ENCODE results near the gene SURF2.

SURF2 gene

GRCh38 chr9:133335924-133336811 lies 20.2 kb upstream of the SURF2 start, which contains the start of gene SURF6:
Gene SURF6 (minus strand): TSS chr9:133336188. CDS start chr9:133336132, 56 bp downstream.
- Histone ChIP-seq H3K27me3 (ENCODE audit: control insufficient read depth in 2 of 2, insufficient read depth in 2 of 2, low read length in 2 of 2) (no peaks in the 10 kb centered on the region), H3K9ac (ENCODE audit: low read depth in 1 of 2, low read length in 2 of 2) (peak within 1 kb of the TSS; percentile 64 to 77), H3K27ac (ENCODE audit: low read depth in 2 of 2, low read length in 2 of 2) (peak within 1 kb of the TSS; percentile 66 to 85), H3K4me1 (ENCODE audit: control insufficient read depth in 2 of 2, insufficient read depth in 2 of 2, low read length in 2 of 2) (peaks cover 22 to 25% of the 10 kb centered on the region in 2 donors), H3K9me3 (ENCODE audit: control insufficient read depth in 2 of 2, low read length in 2 of 2) (no peaks in the 10 kb centered on the region), H3K4me3 (ENCODE audit: low read length in 2 of 2) (peak within 1 kb of the TSS; percentile 85 to 88), H3K36me3 (ENCODE audit: control insufficient read depth in 2 of 2, insufficient read depth in 2 of 2, low read length in 2 of 2) (peaks cover 29 to 42% of the 10 kb centered on the region in 2 donors)

- Histone ChIP-seq H3K4me3 (ENCODE audit: low read length in 2 of 2) (no peak overlapping the region), H3K36me3 (ENCODE audit: control insufficient read depth in 2 of 2, insufficient read depth in 2 of 2, low read length in 2 of 2) (peaks cover 17 to 41% of the 10 kb centered on the region in 2 donors), H3K27ac (ENCODE audit: low read depth in 2 of 2, low read length in 2 of 2) (no peak overlapping the region), H3K4me1 (ENCODE audit: control insufficient read depth in 2 of 2, insufficient read depth in 2 of 2, low read length in 2 of 2) (peaks cover 7 to 14% of the 10 kb centered on the region in 2 donors), H3K27me3 (ENCODE audit: control insufficient read depth in 2 of 2, insufficient read depth in 2 of 2, low read length in 2 of 2) (no peaks in the 10 kb centered on the region), H3K9me3 (ENCODE audit: control insufficient read depth in 2 of 2, low read length in 2 of 2) (no peaks in the 10 kb centered on the region), H3K9ac (ENCODE audit: low read depth in 1 of 2, low read length in 2 of 2) (no peak overlapping the region)
Measured at GRCh38 chr9:133339641-133340040, 16.7 kb upstream of the SURF2 start.

- Histone ChIP-seq H3K36me3 (ENCODE audit: control insufficient read depth in 2 of 2, insufficient read depth in 2 of 2, low read length in 2 of 2) (peaks cover 23 to 47% of the 10 kb centered on the region in 2 donors), H3K9me3 (ENCODE audit: control insufficient read depth in 2 of 2, low read length in 2 of 2) (no peaks in the 10 kb centered on the region), H3K4me3 (ENCODE audit: low read length in 2 of 2) (no peak overlapping the region), H3K27me3 (ENCODE audit: control insufficient read depth in 2 of 2, insufficient read depth in 2 of 2, low read length in 2 of 2) (no peaks in the 10 kb centered on the region), H3K27ac (ENCODE audit: low read depth in 2 of 2, low read length in 2 of 2) (no peak overlapping the region), H3K4me1 (ENCODE audit: control insufficient read depth in 2 of 2, insufficient read depth in 2 of 2, low read length in 2 of 2) (peaks cover 5 to 11% of the 10 kb centered on the region in 2 donors), H3K9ac (ENCODE audit: low read depth in 1 of 2, low read length in 2 of 2) (no peak overlapping the region)
Measured at GRCh38 chr9:133340256-133340655, 16.1 kb upstream of the SURF2 start.

GRCh38 chr9:133340916-133341315 lies 15.4 kb upstream of the SURF2 start:
- Histone ChIP-seq H3K4me1 (ENCODE audit: control insufficient read depth in 2 of 2, insufficient read depth in 2 of 2, low read length in 2 of 2) (peaks cover 5 to 11% of the 10 kb centered on the region in 2 donors), H3K27ac (ENCODE audit: low read depth in 2 of 2, low read length in 2 of 2) (peak overlapping the region in 1 of 2 donors; percentile 43), H3K9me3 (ENCODE audit: control insufficient read depth in 2 of 2, low read length in 2 of 2) (no peaks in the 10 kb centered on the region), H3K27me3 (ENCODE audit: control insufficient read depth in 2 of 2, insufficient read depth in 2 of 2, low read length in 2 of 2) (no peaks in the 10 kb centered on the region), H3K9ac (ENCODE audit: low read depth in 1 of 2, low read length in 2 of 2) (no peak overlapping the region), H3K4me3 (ENCODE audit: low read length in 2 of 2) (peak overlapping the region in 1 of 2 donors; percentile 13), H3K36me3 (ENCODE audit: control insufficient read depth in 2 of 2, insufficient read depth in 2 of 2, low read length in 2 of 2) (peaks cover 26 to 54% of the 10 kb centered on the region in 2 donors)

- no peak overlapping the region for H3K4me3 ChIP-seq (ENCODE audit: low read length in 2 of 2)
- peaks cover 6 to 10% of the 10 kb centered on the region in 2 donors for H3K4me1 ChIP-seq (ENCODE audit: control insufficient read depth in 2 of 2, insufficient read depth in 2 of 2, low read length in 2 of 2)
- H3K27ac ChIP-seq (ENCODE audit: low read depth in 2 of 2, low read length in 2 of 2) = peak overlapping the region in 1 of 2 donors; percentile 43
- H3K9me3 ChIP-seq (ENCODE audit: control insufficient read depth in 2 of 2, low read length in 2 of 2) = no peaks in the 10 kb centered on the region
- H3K36me3 ChIP-seq (ENCODE audit: control insufficient read depth in 2 of 2, insufficient read depth in 2 of 2, low read length in 2 of 2) = peaks cover 26 to 55% of the 10 kb centered on the region in 2 donors
- H3K27me3 ChIP-seq (ENCODE audit: control insufficient read depth in 2 of 2, insufficient read depth in 2 of 2, low read length in 2 of 2) = no peaks in the 10 kb centered on the region
- no peak overlapping the region for H3K9ac ChIP-seq (ENCODE audit: low read depth in 1 of 2, low read length in 2 of 2)
Measured at GRCh38 chr9:133341369-133342068, 14.8 kb upstream of the SURF2 start.

- H3K9me3 ChIP-seq (ENCODE audit: control insufficient read depth in 2 of 2, low read length in 2 of 2) = no peaks in the 10 kb centered on the region
- peak overlapping the region; percentile 5 to 43 for H3K27ac ChIP-seq (ENCODE audit: low read depth in 2 of 2, low read length in 2 of 2)
- H3K9ac ChIP-seq (ENCODE audit: low read depth in 1 of 2, low read length in 2 of 2) = no peak overlapping the region
- no peak overlapping the region for H3K4me3 ChIP-seq (ENCODE audit: low read length in 2 of 2)
- H3K4me1 ChIP-seq (ENCODE audit: control insufficient read depth in 2 of 2, insufficient read depth in 2 of 2, low read length in 2 of 2) = peaks cover 10 to 14% of the 10 kb centered on the region in 2 donors
- H3K36me3 ChIP-seq (ENCODE audit: control insufficient read depth in 2 of 2, insufficient read depth in 2 of 2, low read length in 2 of 2) = peaks cover 26 to 55% of the 10 kb centered on the region in 2 donors
- no peaks in the 10 kb centered on the region for H3K27me3 ChIP-seq (ENCODE audit: control insufficient read depth in 2 of 2, insufficient read depth in 2 of 2, low read length in 2 of 2)
Measured at GRCh38 chr9:133342069-133342406, 14.3 kb upstream of the SURF2 start.

GRCh38 chr9:133342570-133342969 lies 13.8 kb upstream of the SURF2 start:
- no peaks in the 10 kb centered on the region for H3K9me3 ChIP-seq (ENCODE audit: control insufficient read depth in 2 of 2, low read length in 2 of 2)
- no peak overlapping the region for H3K9ac ChIP-seq (ENCODE audit: low read depth in 1 of 2, low read length in 2 of 2)
- H3K36me3 ChIP-seq (ENCODE audit: control insufficient read depth in 2 of 2, insufficient read depth in 2 of 2, low read length in 2 of 2) = peaks cover 26 to 55% of the 10 kb centered on the region in 2 donors
- no peak overlapping the region for H3K27ac ChIP-seq (ENCODE audit: low read depth in 2 of 2, low read length in 2 of 2)
- no peak overlapping the region for H3K4me3 ChIP-seq (ENCODE audit: low read length in 2 of 2)
- H3K4me1 ChIP-seq (ENCODE audit: control insufficient read depth in 2 of 2, insufficient read depth in 2 of 2, low read length in 2 of 2) = peaks cover 10 to 15% of the 10 kb centered on the region in 2 donors
- no peaks in the 10 kb centered on the region for H3K27me3 ChIP-seq (ENCODE audit: control insufficient read depth in 2 of 2, insufficient read depth in 2 of 2, low read length in 2 of 2)

- Histone ChIP-seq H3K27me3 (ENCODE audit: control insufficient read depth in 2 of 2, insufficient read depth in 2 of 2, low read length in 2 of 2) (no peaks in the 10 kb centered on the region), H3K9me3 (ENCODE audit: control insufficient read depth in 2 of 2, low read length in 2 of 2) (no peaks in the 10 kb centered on the region), H3K4me3 (ENCODE audit: low read length in 2 of 2) (no peak overlapping the region), H3K27ac (ENCODE audit: low read depth in 2 of 2, low read length in 2 of 2) (no peak overlapping the region), H3K4me1 (ENCODE audit: control insufficient read depth in 2 of 2, insufficient read depth in 2 of 2, low read length in 2 of 2) (peaks cover 12 to 21% of the 10 kb centered on the region in 2 donors), H3K36me3 (ENCODE audit: control insufficient read depth in 2 of 2, insufficient read depth in 2 of 2, low read length in 2 of 2) (peaks cover 27 to 56% of the 10 kb centered on the region in 2 donors), H3K9ac (ENCODE audit: low read depth in 1 of 2, low read length in 2 of 2) (no peak overlapping the region)
Measured at GRCh38 chr9:133344071-133344470, 12.3 kb upstream of the SURF2 start.

- H3K9me3 ChIP-seq (ENCODE audit: control insufficient read depth in 2 of 2, low read length in 2 of 2) = no peaks in the 10 kb centered on the region
- no peaks in the 10 kb centered on the region for H3K27me3 ChIP-seq (ENCODE audit: control insufficient read depth in 2 of 2, insufficient read depth in 2 of 2, low read length in 2 of 2)
- peaks cover 18 to 26% of the 10 kb centered on the region in 2 donors for H3K4me1 ChIP-seq (ENCODE audit: control insufficient read depth in 2 of 2, insufficient read depth in 2 of 2, low read length in 2 of 2)
- no peak overlapping the region for H3K4me3 ChIP-seq (ENCODE audit: low read length in 2 of 2)
- H3K27ac ChIP-seq (ENCODE audit: low read depth in 2 of 2, low read length in 2 of 2) = no peak overlapping the region
- H3K9ac ChIP-seq (ENCODE audit: low read depth in 1 of 2, low read length in 2 of 2) = no peak overlapping the region
- peaks cover 36 to 61% of the 10 kb centered on the region in 2 donors for H3K36me3 ChIP-seq (ENCODE audit: control insufficient read depth in 2 of 2, insufficient read depth in 2 of 2, low read length in 2 of 2)
Measured at GRCh38 chr9:133344979-133345378, 11.4 kb upstream of the SURF2 start.

GRCh38 chr9:133345596-133345995 lies 10.8 kb upstream of the SURF2 start:
- Histone ChIP-seq H3K4me3 (ENCODE audit: low read length in 2 of 2) (no peak overlapping the region), H3K27me3 (ENCODE audit: control insufficient read depth in 2 of 2, insufficient read depth in 2 of 2, low read length in 2 of 2) (no peaks in the 10 kb centered on the region), H3K4me1 (ENCODE audit: control insufficient read depth in 2 of 2, insufficient read depth in 2 of 2, low read length in 2 of 2) (peaks cover 18 to 26% of the 10 kb centered on the region in 2 donors), H3K9ac (ENCODE audit: low read depth in 1 of 2, low read length in 2 of 2) (no peak overlapping the region), H3K27ac (ENCODE audit: low read depth in 2 of 2, low read length in 2 of 2) (no peak overlapping the region), H3K9me3 (ENCODE audit: control insufficient read depth in 2 of 2, low read length in 2 of 2) (no peaks in the 10 kb centered on the region), H3K36me3 (ENCODE audit: control insufficient read depth in 2 of 2, insufficient read depth in 2 of 2, low read length in 2 of 2) (peaks cover 42 to 61% of the 10 kb centered on the region in 2 donors)

Measured in mucosa of rectum (tissue), 2 donors.